T-helper 2 cell treated with Interferon-gamma antibody and Interleukin-4, amounts not matched to agents 5 μg/mL and 100 μg/mL, for 36 hours (primary cell): Measurements from ENCODE around the gene PLCD1.

Source experiments
- DNase-seq: peaks from one replicate; pipeline ENCODE4 v3.0.0; 2021; ENCODE audit warnings: low spot score
- H3K27ac Mint-ChIP-seq: one replicate; pipeline ENCODE4 v1.8.0; 2021; ENCODE audit warnings: mild to moderate bottlenecking, mixed read lengths
- H3K27me3 Mint-ChIP-seq: one replicate; pipeline ENCODE4 v1.8.0; 2021; ENCODE audit warnings: low read depth, mixed read lengths
- H3K36me3 Mint-ChIP-seq: one replicate; pipeline ENCODE4 v1.8.0; 2021; ENCODE audit warnings: low read depth, mixed read lengths
- H3K4me1 Mint-ChIP-seq: one replicate; pipeline ENCODE4 v1.8.0; 2021; ENCODE audit warnings: low read depth, mixed read lengths
- H3K4me3 Mint-ChIP-seq: one replicate; pipeline ENCODE4 v1.8.0; 2022; ENCODE audit warnings: mild to moderate bottlenecking, moderate library complexity, mixed read lengths
- H3K9me3 Mint-ChIP-seq: one replicate; pipeline ENCODE4 v1.8.0; 2021; ENCODE audit warnings: mixed read lengths

Gene PLCD1

DNA sequence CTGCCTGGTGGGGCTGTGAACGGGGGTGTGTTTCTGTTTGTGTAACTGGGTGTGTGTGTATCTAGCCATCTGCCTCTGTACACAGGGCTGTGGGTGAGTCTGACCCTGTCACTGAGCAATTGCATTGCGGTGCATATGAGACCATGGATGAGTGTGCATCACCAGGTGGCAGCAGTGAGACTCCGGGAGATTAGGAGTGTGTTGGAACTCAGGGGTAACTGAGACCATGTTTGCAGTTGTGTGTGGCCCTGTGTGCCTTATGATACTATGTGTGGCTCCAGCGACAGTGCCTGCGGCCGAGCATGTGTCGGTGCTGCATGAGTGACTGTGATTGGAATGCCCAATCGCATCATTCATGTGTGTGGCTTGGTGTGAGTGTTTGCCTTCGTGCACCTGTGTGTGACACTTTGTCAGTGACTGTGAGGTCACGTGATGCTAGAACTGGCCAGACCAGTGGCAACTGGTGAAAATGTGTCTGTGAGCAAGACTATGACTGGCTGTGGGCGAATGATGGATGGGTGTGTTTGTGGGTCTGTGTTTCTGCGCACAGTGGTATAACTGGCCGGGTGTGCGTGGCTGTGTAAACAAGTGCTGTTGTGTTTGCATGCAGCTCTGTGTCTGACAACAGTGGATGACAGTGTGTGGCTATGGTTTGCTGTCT lies 24.9 kb downstream of the PLCD1 start:
- H3K36me3 Mint-ChIP-seq = peaks cover 29% of the 10 kb centered on the region
- H3K27me3 Mint-ChIP-seq = no peaks in the 10 kb centered on the region
- H3K27ac Mint-ChIP-seq = no peak overlapping the region
- no peaks in the 10 kb centered on the region for H3K9me3 Mint-ChIP-seq
- no peak overlapping the region for H3K4me3 Mint-ChIP-seq
- H3K4me1 Mint-ChIP-seq = peaks cover 8% of the 10 kb centered on the region
- DNase-seq = peak; percentile 29

GRCh38 chr3:38003817-38004414 lies 25.5 kb downstream of the PLCD1 start:
- peaks cover 14% of the 10 kb centered on the region for H3K4me1 Mint-ChIP-seq
- DNase-seq = no peak
- H3K27ac Mint-ChIP-seq = no peak overlapping the region
- no peaks in the 10 kb centered on the region for H3K9me3 Mint-ChIP-seq
- no peaks in the 10 kb centered on the region for H3K27me3 Mint-ChIP-seq
- H3K36me3 Mint-ChIP-seq = peaks cover 35% of the 10 kb centered on the region
- no peak overlapping the region for H3K4me3 Mint-ChIP-seq

DNA sequence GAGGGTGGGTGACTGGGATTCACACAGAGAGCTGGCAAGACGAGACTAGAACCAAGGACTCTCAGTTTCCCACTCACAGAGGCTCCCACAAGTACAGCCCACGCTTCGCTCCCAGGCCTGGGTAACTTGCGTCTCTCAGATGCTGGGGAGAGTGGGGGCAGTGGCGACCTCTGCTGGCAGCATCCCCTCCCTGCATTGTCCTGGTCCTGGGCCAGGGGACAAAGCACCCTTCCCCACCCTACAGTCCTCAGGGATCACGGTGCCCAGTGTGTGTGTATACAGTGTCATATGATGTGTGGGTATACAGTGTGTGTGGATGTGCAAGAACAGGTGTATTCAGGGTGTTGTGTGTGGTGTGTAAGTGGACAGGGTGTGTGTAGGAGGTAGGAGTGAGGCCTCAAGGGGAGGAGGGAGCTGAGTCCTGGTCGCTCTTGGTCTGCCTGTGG lies 26.0 kb downstream of the PLCD1 start:
- Mint-ChIP-seq H3K36me3 (peaks cover 35% of the 10 kb centered on the region), H3K4me1 (peaks cover 18% of the 10 kb centered on the region), H3K27ac (no peak overlapping the region), H3K4me3 (no peak overlapping the region), H3K9me3 (no peaks in the 10 kb centered on the region), H3K27me3 (no peaks in the 10 kb centered on the region)
- DNase-seq = no peak

DNA sequence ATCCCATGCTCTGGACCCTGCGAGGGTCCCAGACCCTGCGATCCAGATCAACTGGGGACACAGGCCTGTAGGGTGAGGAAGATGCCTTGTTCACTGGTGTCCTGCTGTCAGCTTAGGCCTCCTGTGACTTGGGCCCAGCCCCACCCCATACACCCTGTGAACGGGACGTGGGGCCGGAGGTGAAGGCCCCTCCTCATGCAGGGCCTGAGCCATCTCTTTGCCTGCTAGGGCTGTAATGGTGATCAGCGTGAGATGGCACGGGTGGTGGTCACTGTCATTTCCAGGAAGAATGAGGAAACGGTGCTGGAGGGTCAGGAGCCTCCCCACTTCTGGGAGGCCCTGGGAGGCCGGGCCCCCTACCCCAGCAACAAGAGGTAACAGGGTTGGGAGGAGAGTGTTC lies 26.5 kb downstream of the PLCD1 start:
- DNase-seq = no peak
- H3K36me3 Mint-ChIP-seq = peaks cover 32% of the 10 kb centered on the region
- H3K4me3 Mint-ChIP-seq = no peak overlapping the region
- H3K27me3 Mint-ChIP-seq = no peaks in the 10 kb centered on the region
- no peak overlapping the region for H3K27ac Mint-ChIP-seq
- no peaks in the 10 kb centered on the region for H3K9me3 Mint-ChIP-seq
- peaks cover 20% of the 10 kb centered on the region for H3K4me1 Mint-ChIP-seq

DNA sequence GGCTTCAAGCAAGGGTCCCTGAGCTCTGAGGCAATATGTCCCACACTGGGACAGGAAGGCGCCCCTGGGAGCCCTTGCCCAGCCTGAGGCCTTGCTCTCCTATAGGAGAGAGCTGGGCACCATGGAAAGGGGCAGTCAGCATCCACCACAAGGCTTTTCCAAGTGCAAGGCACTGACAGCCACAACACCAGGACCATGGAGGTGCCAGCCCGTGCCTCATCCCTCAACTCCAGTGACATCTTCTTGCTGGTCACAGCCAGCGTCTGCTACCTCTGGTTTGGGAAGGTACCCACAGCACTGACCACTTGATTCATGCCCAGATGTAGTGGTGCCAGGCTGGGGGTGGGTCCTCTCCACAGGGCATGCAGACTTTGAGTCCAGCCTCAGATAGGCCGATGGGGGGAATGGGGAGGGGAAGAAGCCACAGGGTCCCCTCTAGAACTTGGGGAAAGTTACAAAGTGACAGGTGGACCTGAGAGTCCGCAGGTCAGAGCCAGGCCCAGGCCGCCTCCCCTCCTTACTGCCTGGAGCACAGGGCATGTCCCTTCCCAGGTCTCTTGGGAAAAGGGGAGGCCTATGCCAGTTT lies 27.1 kb downstream of the PLCD1 start:
- Mint-ChIP-seq H3K4me3 (no peak overlapping the region), H3K27me3 (no peaks in the 10 kb centered on the region), H3K27ac (no peak overlapping the region), H3K9me3 (no peaks in the 10 kb centered on the region), H3K4me1 (peaks cover 20% of the 10 kb centered on the region), H3K36me3 (peaks cover 28% of the 10 kb centered on the region)
- DNase-seq = no peak

GRCh38 chr3:38001456-38002081 lies 27.9 kb downstream of the PLCD1 start:
- H3K4me3 Mint-ChIP-seq = no peak overlapping the region
- peaks cover 35% of the 10 kb centered on the region for H3K36me3 Mint-ChIP-seq
- H3K4me1 Mint-ChIP-seq = peaks cover 26% of the 10 kb centered on the region
- DNase-seq = no peak
- no peak overlapping the region for H3K27ac Mint-ChIP-seq
- H3K9me3 Mint-ChIP-seq = no peaks in the 10 kb centered on the region
- H3K27me3 Mint-ChIP-seq = no peaks in the 10 kb centered on the region

DNA sequence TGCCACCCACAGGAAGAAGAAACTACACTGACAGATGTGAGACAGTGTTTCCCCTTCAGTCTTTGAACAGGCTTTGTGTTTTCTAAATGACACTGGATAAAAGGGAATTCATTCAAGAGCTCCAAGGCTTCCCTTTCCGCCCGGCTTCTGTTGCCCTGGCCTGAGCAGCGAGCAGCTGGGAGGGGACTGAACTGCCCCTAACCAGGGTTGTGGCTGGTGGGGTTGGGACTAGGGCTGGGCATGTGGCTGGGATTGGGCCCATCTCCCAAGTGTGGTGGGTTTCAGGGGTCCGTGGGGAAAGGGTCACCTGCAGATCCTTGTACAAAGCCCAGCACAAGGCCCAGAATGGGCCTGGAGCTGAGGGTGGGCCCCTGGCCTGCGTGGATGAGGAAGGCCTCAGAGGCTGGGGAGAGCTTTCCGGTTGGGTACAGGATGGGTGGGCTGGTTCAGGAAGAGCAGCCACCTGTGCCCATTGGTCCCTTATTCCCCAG lies 28.4 kb downstream of the PLCD1 start:
- Mint-ChIP-seq H3K36me3 (peaks cover 39% of the 10 kb centered on the region), H3K27me3 (no peaks in the 10 kb centered on the region), H3K4me3 (no peak overlapping the region), H3K9me3 (no peaks in the 10 kb centered on the region), H3K4me1 (peaks cover 31% of the 10 kb centered on the region), H3K27ac (no peak overlapping the region)
- DNase-seq = no peak

- no peak for DNase-seq
- peaks cover 37% of the 10 kb centered on the region for H3K4me1 Mint-ChIP-seq
- peaks cover 45% of the 10 kb centered on the region for H3K36me3 Mint-ChIP-seq
- H3K27me3 Mint-ChIP-seq = no peaks in the 10 kb centered on the region
- H3K4me3 Mint-ChIP-seq = no peak overlapping the region
- peak overlapping the region; percentile 55 for H3K27ac Mint-ChIP-seq
- no peaks in the 10 kb centered on the region for H3K9me3 Mint-ChIP-seq
Observed at GRCh38 chr3:38000242-38000916, 29.1 kb downstream of the PLCD1 start.

DNA sequence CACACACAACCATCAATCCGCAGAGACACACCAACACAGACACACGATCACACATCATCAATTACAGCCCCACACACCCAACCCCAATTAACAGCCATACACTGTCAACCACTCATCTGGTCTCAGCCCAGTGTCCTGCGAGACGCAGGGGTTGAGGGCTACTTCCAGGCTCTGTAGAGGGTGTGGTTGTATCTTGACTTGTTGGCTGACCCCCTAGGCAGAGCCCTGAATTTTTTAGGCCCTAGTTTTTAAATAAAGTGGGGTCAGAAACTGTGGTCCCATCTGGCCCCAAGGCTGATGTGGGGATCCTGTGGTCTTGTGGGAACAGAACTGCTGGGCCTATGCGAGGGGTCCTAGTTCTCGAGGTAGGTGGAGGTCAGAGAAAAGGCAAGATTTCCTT lies 29.6 kb downstream of the PLCD1 start:
- no peak for DNase-seq
- Mint-ChIP-seq H3K27me3 (no peaks in the 10 kb centered on the region), H3K4me1 (peaks cover 42% of the 10 kb centered on the region), H3K36me3 (peaks cover 46% of the 10 kb centered on the region), H3K27ac (peak overlapping the region; percentile 2), H3K9me3 (no peaks in the 10 kb centered on the region), H3K4me3 (no peak overlapping the region)

GRCh38 chr3:37997791-37998370 lies 31.6 kb downstream of the PLCD1 start:
- Mint-ChIP-seq H3K36me3 (peaks cover 36% of the 10 kb centered on the region), H3K4me1 (peaks cover 49% of the 10 kb centered on the region), H3K9me3 (no peaks in the 10 kb centered on the region), H3K27me3 (no peaks in the 10 kb centered on the region), H3K4me3 (peak overlapping the region; percentile 74), H3K27ac (peak overlapping the region; percentile 89)
- no peak for DNase-seq

- no peaks in the 10 kb centered on the region for H3K27me3 Mint-ChIP-seq
- no peak overlapping the region for H3K4me3 Mint-ChIP-seq
- H3K9me3 Mint-ChIP-seq = no peaks in the 10 kb centered on the region
- H3K27ac Mint-ChIP-seq = no peak overlapping the region
- peaks cover 36% of the 10 kb centered on the region for H3K36me3 Mint-ChIP-seq
- H3K4me1 Mint-ChIP-seq = peaks cover 49% of the 10 kb centered on the region
- DNase-seq = no peak
Observed at GRCh38 chr3:37997342-37997741, 32.1 kb downstream of the PLCD1 start.

DNA sequence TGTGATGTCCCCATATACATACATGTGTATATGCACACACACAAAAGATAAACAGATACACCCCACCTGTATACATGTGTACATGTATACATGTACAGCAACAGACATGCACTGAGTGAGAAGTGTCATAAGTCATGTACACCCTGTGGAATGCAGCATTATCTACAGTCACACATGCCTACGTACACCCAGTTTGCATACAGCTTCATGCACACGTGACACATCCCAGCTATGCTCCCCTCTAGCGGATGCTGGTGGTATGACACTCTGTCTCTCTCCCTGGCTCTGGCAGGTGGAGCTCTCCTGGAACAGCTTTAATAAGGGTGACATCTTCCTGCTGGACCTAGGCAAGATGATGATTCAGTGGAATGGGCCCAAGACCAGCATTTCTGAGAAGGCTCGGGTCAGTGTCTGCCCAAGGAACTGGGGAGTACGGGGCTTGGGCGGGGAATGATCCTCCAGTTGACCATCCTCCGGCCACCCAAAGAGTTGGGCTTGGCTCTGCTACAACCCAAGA lies 32.6 kb downstream of the PLCD1 start:
- Mint-ChIP-seq H3K4me1 (peaks cover 49% of the 10 kb centered on the region), H3K36me3 (peaks cover 34% of the 10 kb centered on the region), H3K27ac (peak overlapping the region; percentile 62), H3K27me3 (no peaks in the 10 kb centered on the region), H3K4me3 (peak overlapping the region; percentile 23), H3K9me3 (no peaks in the 10 kb centered on the region)
- peak; percentile 75 for DNase-seq
